OCI-LY7 (cell line): Measurements from ENCODE around the gene CALN1.

Experiments used
- EZH2phosphoT487 ChIP-seq: fragments of 200-600 bp; sonication (generic); IDR thresholded peaks from 2 replicates; pipeline ENCODE4 v1.6.1; 2018; ENCODE audit warnings: low read depth, borderline replicate concordance, mild to moderate bottlenecking, mixed run types, antibody characterized with exemption, low read length, moderate library complexity, mixed read lengths
- TF ChIP-seq, protein P1 (sequence below): fragments of 200-600 bp; sonication (generic); conservative IDR thresholded peaks from 2 replicates; pipeline ENCODE4 v1.5.1; 2014; ENCODE audit warnings: mild to moderate bottlenecking, antibody characterized with exemption, low read length, moderate library complexity, mixed read lengths

GRCh38 chr7:71754828-71755227 lies 657.3 kb downstream of the CALN1 start:
- TF ChIP-seq, protein P1, sequence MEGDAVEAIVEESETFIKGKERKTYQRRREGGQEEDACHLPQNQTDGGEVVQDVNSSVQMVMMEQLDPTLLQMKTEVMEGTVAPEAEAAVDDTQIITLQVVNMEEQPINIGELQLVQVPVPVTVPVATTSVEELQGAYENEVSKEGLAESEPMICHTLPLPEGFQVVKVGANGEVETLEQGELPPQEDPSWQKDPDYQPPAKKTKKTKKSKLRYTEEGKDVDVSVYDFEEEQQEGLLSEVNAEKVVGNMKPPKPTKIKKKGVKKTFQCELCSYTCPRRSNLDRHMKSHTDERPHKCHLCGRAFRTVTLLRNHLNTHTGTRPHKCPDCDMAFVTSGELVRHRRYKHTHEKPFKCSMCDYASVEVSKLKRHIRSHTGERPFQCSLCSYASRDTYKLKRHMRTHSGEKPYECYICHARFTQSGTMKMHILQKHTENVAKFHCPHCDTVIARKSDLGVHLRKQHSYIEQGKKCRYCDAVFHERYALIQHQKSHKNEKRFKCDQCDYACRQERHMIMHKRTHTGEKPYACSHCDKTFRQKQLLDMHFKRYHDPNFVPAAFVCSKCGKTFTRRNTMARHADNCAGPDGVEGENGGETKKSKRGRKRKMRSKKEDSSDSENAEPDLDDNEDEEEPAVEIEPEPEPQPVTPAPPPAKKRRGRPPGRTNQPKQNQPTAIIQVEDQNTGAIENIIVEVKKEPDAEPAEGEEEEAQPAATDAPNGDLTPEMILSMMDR = no peak
- no peak for TF ChIP-seq EZH2phosphoT487
